ENCODE data around the gene TTLL12.

Gene TTLL12

DNA sequence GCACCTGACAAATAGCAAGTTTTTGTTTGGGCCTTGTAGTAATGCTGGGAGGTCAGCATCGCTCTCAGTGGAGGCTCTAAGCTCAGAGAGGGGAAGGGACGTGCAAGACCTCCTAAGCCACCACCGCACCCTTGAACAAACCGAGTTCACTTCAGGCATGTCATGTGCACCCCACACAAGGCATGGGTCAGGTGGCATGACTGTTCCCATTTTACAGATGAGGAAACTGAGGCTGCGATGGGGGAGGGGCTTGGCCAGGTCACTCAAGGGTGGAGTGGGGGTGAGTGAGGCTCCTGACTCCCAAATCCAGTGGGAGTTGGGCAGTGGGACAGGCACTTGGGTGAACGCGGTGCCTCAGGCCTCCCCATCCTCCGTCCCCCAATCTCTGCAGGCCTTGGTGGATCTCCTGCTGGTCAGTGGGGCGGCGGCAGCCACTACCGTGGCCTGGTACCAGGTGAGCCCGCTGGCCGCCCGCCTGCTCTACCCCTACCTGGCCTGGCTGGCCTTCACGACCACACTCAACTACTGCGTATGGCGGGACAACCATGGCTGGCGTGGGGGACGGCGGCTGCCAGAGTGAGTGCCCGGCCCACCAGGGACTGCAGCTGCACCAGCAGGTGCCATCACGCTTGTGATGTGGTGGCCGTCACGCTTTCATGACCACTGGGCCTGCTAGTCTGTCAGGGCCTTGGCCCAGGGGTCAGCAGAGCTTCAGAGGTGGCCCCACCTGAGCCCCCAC, 24.4 kb downstream of the TTLL12 start:
- H3K27ac ChIP-seq (ENCODE audit: low read length) = no peak overlapping the region
- H3K36me3 ChIP-seq (ENCODE audit: control insufficient read depth, insufficient read depth, low read length) = peaks cover 4% of the 10 kb centered on the region
- H3K9me3 ChIP-seq (ENCODE audit: control insufficient read depth, insufficient read depth, low read length) = no peaks in the 10 kb centered on the region
- no peak overlapping the region for H3K4me3 ChIP-seq (ENCODE audit: low read length)
- H3K4me1 ChIP-seq (ENCODE audit: control insufficient read depth, insufficient read depth, low read length) = no peaks in the 10 kb centered on the region
- no peak for DNase-seq (ENCODE audit: low read depth, low spot score)
- no CpG with 5 or more reads among the region's 24 CpGs for WGBS (ENCODE audit: insufficient coverage, insufficient read length)
- no peaks in the 10 kb centered on the region for H3K27me3 ChIP-seq (ENCODE audit: control insufficient read depth, insufficient read depth, low read length)

DNA sequence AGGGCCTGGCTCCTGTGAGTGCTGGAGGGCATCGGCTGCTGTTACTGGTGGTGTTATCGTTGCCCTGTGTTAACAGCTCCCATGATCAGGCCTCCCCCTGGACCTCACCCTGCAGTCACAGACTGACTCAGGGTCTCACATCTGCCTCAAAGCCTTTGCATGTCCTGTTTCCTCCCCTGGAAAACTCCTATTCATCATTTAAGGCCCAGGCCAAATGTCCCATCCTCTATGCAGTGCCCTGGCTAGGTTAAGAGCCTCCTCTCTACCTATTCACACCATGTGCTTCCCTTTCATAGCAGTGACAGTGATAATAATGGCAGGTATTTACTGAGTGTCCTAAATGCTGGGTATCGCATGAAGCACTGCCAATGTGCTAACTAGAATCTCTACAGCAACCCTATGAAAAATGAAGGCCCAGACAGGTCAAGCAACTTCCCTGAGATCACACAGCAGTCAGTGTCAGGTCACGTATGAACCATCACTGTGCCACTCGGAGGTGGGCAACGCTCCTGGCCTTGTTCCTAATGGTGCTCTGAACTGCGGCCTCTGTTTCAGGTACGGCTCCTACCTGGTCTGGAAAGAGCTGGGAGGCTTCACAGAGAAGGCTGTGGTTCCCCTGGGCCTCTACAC, 26.3 kb downstream of the TTLL12 start:
- Histone ChIP-seq H3K36me3 (ENCODE audit: control insufficient read depth, insufficient read depth, low read length) (no peaks in the 10 kb centered on the region), H3K27me3 (ENCODE audit: control insufficient read depth, insufficient read depth, low read length) (no peaks in the 10 kb centered on the region), H3K9me3 (ENCODE audit: control insufficient read depth, insufficient read depth, low read length) (no peaks in the 10 kb centered on the region), H3K4me3 (ENCODE audit: low read length) (no peak overlapping the region), H3K27ac (ENCODE audit: low read length) (no peak overlapping the region), H3K4me1 (ENCODE audit: control insufficient read depth, insufficient read depth, low read length) (no peaks in the 10 kb centered on the region)
- WGBS (ENCODE audit: insufficient coverage, insufficient read length) = no CpG with 5 or more reads among the region's 8 CpGs
- DNase-seq (ENCODE audit: low read depth, low spot score) = no peak

- H3K9me3 ChIP-seq (ENCODE audit: control insufficient read depth, insufficient read depth, low read length) = no peaks in the 10 kb centered on the region
- H3K27me3 ChIP-seq (ENCODE audit: control insufficient read depth, insufficient read depth, low read length) = no peaks in the 10 kb centered on the region
- no peak overlapping the region for H3K27ac ChIP-seq (ENCODE audit: low read length)
- no CpG with 5 or more reads among the region's 18 CpGs for WGBS (ENCODE audit: insufficient coverage, insufficient read length)
- DNase-seq (ENCODE audit: low read depth, low spot score) = no peak
- no peaks in the 10 kb centered on the region for H3K36me3 ChIP-seq (ENCODE audit: control insufficient read depth, insufficient read depth, low read length)
- no peak overlapping the region for H3K4me3 ChIP-seq (ENCODE audit: low read length)
- H3K4me1 ChIP-seq (ENCODE audit: control insufficient read depth, insufficient read depth, low read length) = no peaks in the 10 kb centered on the region
Observed at GRCh38 chr22:43159484-43160178, 27.3 kb downstream of the TTLL12 start.

DNA sequence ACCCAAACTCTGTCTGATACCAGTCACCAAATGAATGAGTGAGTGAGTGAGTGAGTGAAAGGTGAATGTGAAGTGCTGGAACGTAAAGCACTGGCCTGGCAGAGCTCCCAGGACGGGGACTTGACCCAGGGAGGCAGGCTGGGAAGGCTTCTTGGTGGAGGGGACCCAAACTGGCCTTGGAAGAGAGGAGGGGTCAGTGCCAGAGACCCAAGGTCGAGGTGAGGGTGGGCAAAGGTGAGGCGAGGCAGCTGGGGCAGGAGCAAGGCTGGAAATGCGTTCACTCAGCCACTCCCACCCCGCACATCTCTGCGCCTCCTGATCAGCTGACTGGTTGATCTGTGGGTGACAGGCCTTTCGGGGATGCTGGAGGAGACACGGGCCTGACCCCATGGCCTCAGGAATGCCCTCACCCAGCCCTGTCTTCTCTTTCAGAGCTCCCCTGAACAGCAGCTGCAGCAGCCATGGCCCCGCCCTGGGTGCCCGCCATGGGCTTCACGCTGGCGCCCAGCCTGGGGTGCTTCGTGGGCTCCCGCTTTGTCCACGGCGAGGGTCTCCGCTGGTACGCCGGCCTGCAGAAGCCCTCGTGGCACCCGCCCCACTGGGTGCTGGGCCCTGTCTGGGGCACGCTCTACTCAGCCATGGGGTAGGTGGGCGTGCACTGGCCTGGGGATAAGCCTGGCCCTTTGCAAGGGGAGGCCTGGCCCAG, 28.0 kb downstream of the TTLL12 start:
- Histone ChIP-seq H3K36me3 (ENCODE audit: control insufficient read depth, insufficient read depth, low read length) (no peaks in the 10 kb centered on the region), H3K27me3 (ENCODE audit: control insufficient read depth, insufficient read depth, low read length) (no peaks in the 10 kb centered on the region), H3K9me3 (ENCODE audit: control insufficient read depth, insufficient read depth, low read length) (no peaks in the 10 kb centered on the region), H3K4me3 (ENCODE audit: low read length) (no peak overlapping the region), H3K4me1 (ENCODE audit: control insufficient read depth, insufficient read depth, low read length) (no peaks in the 10 kb centered on the region), H3K27ac (ENCODE audit: low read length) (no peak overlapping the region)
- DNase-seq (ENCODE audit: low read depth, low spot score) = no peak
- no CpG with 5 or more reads among the region's 24 CpGs for WGBS (ENCODE audit: insufficient coverage, insufficient read length)

GRCh38 chr22:43157874-43158546, 28.9 kb downstream of the TTLL12 start:
- Histone ChIP-seq H3K27me3 (ENCODE audit: control insufficient read depth, insufficient read depth, low read length) (no peaks in the 10 kb centered on the region), H3K4me3 (ENCODE audit: low read length) (no peak overlapping the region), H3K27ac (ENCODE audit: low read length) (no peak overlapping the region), H3K36me3 (ENCODE audit: control insufficient read depth, insufficient read depth, low read length) (no peaks in the 10 kb centered on the region), H3K9me3 (ENCODE audit: control insufficient read depth, insufficient read depth, low read length) (no peaks in the 10 kb centered on the region), H3K4me1 (ENCODE audit: control insufficient read depth, insufficient read depth, low read length) (no peaks in the 10 kb centered on the region)
- DNase-seq (ENCODE audit: low read depth, low spot score) = no peak
- WGBS (ENCODE audit: insufficient coverage, insufficient read length) = no CpG with 5 or more reads among the region's 9 CpGs

- DNase-seq (ENCODE audit: low read depth, low spot score) = no peak
- Histone ChIP-seq H3K9me3 (ENCODE audit: control insufficient read depth, insufficient read depth, low read length) (no peaks in the 10 kb centered on the region), H3K27me3 (ENCODE audit: control insufficient read depth, insufficient read depth, low read length) (no peaks in the 10 kb centered on the region; the same call in 1 of the 2 replicates), H3K27ac (ENCODE audit: low read length) (no peak overlapping the region), H3K36me3 (ENCODE audit: control insufficient read depth, insufficient read depth, low read length) (no peaks in the 10 kb centered on the region), H3K4me1 (ENCODE audit: control insufficient read depth, insufficient read depth, low read length) (peaks cover 3% of the 10 kb centered on the region; the same call in 1 of the 2 replicates), H3K4me3 (ENCODE audit: low read length) (no peak overlapping the region)
- WGBS (ENCODE audit: insufficient coverage, insufficient read length) = no CpG with 5 or more reads among the region's 12 CpGs
Observed at GRCh38 chr22:43156413-43156812, 30.5 kb downstream of the TTLL12 start.

DNA sequence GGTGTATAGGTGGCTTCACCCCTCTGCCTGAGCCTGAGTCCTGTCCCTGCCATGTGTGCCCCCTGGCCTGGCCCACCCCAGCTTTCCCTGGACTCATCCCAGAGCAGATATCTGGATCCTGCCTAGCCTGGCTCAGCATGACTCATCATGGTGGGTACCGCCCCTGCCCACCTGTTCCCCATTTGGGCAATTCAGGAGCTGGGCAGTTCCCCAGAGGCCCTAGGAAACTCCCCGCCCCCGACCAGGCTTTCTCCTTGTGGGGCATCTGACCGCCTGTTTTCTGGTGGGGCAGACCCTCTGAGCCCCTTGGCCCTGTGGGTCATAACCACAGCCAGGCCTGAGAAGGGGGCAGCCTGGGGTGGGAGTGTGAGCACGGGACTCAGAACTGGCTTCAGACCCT, 31.1 kb downstream of the TTLL12 start:
- Histone ChIP-seq H3K4me1 (ENCODE audit: control insufficient read depth, insufficient read depth, low read length) (peaks cover 3% of the 10 kb centered on the region; the same call in 1 of the 2 replicates), H3K36me3 (ENCODE audit: control insufficient read depth, insufficient read depth, low read length) (no peaks in the 10 kb centered on the region), H3K9me3 (ENCODE audit: control insufficient read depth, insufficient read depth, low read length) (no peaks in the 10 kb centered on the region), H3K27ac (ENCODE audit: low read length) (no peak overlapping the region), H3K27me3 (ENCODE audit: control insufficient read depth, insufficient read depth, low read length) (no peaks in the 10 kb centered on the region; the same call in 1 of the 2 replicates), H3K4me3 (ENCODE audit: low read length) (no peak overlapping the region)
- WGBS (ENCODE audit: insufficient coverage, insufficient read length) = no CpG with 5 or more reads among the region's 5 CpGs
- DNase-seq (ENCODE audit: low read depth, low spot score) = no peak

- no peaks in the 10 kb centered on the region for H3K9me3 ChIP-seq (ENCODE audit: control insufficient read depth, insufficient read depth, low read length)
- H3K27ac ChIP-seq (ENCODE audit: low read length) = no peak overlapping the region
- WGBS (ENCODE audit: insufficient coverage, insufficient read length) = no CpG with 5 or more reads among the region's 27 CpGs
- H3K4me1 ChIP-seq (ENCODE audit: control insufficient read depth, insufficient read depth, low read length) = peaks cover 3% of the 10 kb centered on the region; the same call in 1 of the 2 replicates
- H3K4me3 ChIP-seq (ENCODE audit: low read length) = no peak overlapping the region
- no peaks in the 10 kb centered on the region for H3K36me3 ChIP-seq (ENCODE audit: control insufficient read depth, insufficient read depth, low read length)
- no peaks in the 10 kb centered on the region; the same call in 1 of the 2 replicates for H3K27me3 ChIP-seq (ENCODE audit: control insufficient read depth, insufficient read depth, low read length)
- DNase-seq (ENCODE audit: low read depth, low spot score) = no peak
Observed at GRCh38 chr22:43154887-43155536, 31.9 kb downstream of the TTLL12 start.

DNA sequence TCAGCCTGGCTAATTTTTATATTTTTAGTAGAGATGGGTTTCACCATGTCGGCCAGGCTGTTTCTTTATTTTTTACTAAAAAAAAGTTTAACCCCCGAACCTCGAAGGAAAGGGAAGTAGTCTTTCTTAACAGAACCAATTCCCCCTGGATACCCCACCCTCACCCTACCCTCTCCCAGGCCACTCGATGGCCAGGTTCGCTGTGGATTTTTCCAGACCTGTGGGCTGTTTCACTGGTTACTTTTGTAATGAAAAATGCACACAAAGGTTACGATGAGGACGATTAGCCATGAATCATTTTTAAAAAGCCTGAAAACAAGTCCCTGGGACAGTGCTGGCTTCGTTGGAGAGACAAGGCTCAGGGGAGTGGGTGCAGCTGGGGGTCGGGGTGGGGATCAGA, 33.0 kb downstream of the TTLL12 start:
- Histone ChIP-seq H3K4me3 (ENCODE audit: low read length) (no peak overlapping the region), H3K27me3 (ENCODE audit: control insufficient read depth, insufficient read depth, low read length) (no peaks in the 10 kb centered on the region; the same call in 1 of the 2 replicates), H3K9me3 (ENCODE audit: control insufficient read depth, insufficient read depth, low read length) (no peaks in the 10 kb centered on the region), H3K4me1 (ENCODE audit: control insufficient read depth, insufficient read depth, low read length) (peaks cover 3% of the 10 kb centered on the region; the same call in 1 of the 2 replicates), H3K27ac (ENCODE audit: low read length) (no peak overlapping the region), H3K36me3 (ENCODE audit: control insufficient read depth, insufficient read depth, low read length) (no peaks in the 10 kb centered on the region)
- no CpG with 5 or more reads among the region's 9 CpGs for WGBS (ENCODE audit: insufficient coverage, insufficient read length)
- no peak for DNase-seq (ENCODE audit: low read depth, low spot score)
